HG03565 (cell line): ENCODE results near the gene PLEKHS1.
A peak's percentile ranks its signal among the peaks of the same experiment; 100 is the strongest.

Experiments used
- ATAC-seq: cut with Tn5 transposase; IDR thresholded peaks from one replicate; pipeline ENCODE4 v1.9.1; 2021; ENCODE audit warnings: mild to moderate bottlenecking, moderate library complexity; ENCODE audit not compliant: unreplicated experiment

Gene PLEKHS1

DNA sequence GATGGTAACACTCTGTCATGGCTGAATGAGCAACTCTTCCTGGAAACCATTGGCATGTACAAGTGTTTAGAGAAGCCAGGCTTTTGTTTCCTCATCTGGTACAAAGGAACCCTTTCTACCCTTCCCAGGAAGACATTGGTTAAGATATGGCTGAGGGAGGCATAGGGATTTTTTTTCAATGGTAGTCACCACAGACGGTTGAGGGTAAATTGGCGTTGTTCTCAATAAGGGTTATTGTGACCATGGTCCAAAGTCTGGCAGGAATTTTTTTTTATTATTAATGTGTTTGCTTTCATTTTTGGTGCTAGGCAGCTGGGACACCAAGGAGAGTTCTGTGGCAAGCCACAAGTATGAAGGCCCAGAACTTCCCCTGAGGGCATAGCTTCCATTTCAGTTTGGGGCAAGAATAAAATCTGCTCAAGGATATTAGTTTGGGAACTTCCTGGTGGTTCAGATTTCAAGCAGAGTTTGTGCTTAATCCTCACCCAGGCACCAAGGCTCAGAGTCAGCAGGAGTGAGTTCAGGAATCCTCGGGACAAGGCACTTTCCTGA is at the start of gene PLEKHS1:
Gene PLEKHS1, plus strand, starts transcription at position 502 of the 552 bp plus-strand sequence. CDS start 3,596 bp downstream, outside the sequence.
- no peak for ATAC-seq

GRCh38 chr10:113704637-113705343 is 46.7 kb upstream of the PLEKHS1 start:
- ATAC-seq: no peak

- no peak for ATAC-seq
Measured at GRCh38 chr10:113705344-113705652, 46.2 kb upstream of the PLEKHS1 start.

DNA sequence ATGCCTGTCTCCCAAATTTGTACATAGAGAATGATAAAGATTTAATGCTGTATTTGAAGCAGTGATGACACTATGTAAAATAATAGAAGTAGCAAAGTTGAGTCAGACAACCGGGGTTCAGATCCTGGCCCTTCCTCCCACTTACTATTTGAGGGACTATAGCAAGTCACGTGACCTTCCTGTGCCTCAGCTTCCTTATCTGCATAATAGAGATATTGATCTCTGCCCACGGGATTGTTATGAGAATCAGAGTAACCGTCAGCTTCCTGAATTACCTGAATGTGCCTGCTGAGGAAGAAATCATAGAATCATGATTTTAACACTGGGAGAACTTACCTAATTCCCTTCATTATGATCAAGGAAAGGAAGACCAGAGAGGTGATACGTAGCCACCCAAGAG is 44.9 kb upstream of the PLEKHS1 start:
- no peak for ATAC-seq

DNA sequence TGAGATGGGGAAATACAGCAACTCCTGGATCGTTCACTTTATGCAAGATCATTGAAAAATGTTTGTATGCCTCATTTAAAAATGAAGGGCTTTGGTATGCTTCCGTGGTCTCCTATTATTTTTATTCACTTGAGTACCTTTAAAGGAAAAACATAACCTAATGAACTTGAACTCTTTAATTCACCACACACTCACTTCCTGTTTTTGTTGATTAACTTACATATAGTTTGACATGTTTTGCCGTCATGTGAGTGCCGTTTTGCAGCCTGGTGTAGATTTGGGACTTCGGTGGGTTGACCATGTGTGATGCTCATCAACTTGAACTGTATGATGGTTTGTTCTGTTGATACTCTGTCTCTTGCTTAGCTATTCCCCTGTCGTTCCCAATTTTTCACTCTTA is 42.8 kb upstream of the PLEKHS1 start:
- no peak for ATAC-seq

- no peak for ATAC-seq
Measured at GRCh38 chr10:113709221-113709838, 42.2 kb upstream of the PLEKHS1 start.

DNA sequence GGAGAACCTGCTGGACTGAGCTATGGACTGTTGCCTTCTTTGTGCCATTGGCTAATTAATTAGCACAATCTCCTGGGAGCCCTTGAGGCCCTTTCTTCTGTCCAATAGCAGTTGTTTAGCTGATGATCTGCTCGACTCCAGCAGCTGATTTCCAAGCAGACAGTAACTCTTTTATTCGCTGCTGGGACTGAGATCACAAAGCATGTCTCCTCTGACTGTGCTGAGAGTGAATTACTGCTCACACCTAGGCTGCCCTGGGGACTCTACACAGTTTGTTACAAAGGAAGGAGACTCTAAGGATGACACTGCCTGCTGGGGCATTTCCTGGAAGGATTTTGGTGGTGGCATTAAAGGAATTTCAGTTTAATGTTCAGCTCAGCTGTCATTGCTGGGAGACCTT is 40.3 kb upstream of the PLEKHS1 start:
- ATAC-seq: no peak

GRCh38 chr10:113712024-113712423 is 39.5 kb upstream of the PLEKHS1 start:
- no peak for ATAC-seq

DNA sequence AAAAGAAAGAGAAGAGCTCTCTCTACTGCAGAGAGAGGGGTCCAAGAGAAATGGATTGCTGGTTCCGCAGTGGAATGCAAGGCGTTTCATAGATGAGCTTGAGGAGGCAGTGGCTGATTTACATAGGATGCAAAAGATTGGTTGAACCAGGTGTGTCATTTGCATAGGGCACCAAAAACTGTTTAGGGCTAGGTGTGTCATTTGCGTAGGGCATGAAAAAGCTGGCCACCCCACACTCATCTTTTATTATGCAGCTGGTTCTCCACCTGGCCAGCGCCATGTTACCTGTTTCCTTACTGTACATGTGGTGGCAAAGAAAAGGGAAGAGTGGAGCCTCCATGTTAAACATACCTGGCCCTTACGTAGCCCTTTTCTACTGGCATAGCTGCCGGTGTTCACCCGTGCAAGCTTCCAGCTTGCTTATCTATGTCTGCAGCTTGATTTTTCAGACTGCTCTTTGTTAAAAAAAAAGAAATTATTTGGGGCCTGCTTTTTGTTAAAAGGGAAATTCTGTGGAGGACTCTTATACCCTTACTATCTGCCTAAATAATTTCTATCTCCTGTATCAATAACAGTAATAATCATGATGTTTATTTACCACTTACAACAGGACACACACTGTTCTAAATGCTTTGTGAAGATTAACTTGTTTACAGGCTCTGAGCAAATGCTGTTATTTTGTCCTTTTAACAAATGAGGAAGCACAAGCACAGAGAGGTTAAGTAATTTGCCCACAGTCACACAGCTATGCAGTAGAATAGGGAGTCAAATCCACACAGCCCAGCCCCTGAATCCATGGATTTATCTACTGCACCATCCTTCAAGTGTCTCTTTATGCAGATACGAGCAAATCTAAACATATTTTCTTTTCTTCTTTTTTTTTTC is 38.5 kb upstream of the PLEKHS1 start:
- no peak for ATAC-seq

DNA sequence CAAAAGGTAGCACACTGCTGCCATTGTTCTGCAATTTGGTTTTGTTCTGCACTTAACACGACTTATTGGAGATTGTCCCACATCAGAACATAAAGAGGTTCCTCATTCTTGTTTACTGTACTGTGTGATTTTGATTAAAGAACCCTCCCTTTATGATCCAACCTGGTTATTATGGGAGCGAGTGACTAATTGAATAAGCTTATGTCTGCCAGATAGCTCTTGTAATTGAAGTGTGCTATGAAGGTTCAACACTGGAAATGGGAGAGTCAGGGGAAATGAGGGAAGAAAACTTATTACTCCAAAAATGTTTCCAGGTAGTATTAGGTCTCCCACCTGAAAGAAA is 37.9 kb upstream of the PLEKHS1 start:
- ATAC-seq: no peak

DNA sequence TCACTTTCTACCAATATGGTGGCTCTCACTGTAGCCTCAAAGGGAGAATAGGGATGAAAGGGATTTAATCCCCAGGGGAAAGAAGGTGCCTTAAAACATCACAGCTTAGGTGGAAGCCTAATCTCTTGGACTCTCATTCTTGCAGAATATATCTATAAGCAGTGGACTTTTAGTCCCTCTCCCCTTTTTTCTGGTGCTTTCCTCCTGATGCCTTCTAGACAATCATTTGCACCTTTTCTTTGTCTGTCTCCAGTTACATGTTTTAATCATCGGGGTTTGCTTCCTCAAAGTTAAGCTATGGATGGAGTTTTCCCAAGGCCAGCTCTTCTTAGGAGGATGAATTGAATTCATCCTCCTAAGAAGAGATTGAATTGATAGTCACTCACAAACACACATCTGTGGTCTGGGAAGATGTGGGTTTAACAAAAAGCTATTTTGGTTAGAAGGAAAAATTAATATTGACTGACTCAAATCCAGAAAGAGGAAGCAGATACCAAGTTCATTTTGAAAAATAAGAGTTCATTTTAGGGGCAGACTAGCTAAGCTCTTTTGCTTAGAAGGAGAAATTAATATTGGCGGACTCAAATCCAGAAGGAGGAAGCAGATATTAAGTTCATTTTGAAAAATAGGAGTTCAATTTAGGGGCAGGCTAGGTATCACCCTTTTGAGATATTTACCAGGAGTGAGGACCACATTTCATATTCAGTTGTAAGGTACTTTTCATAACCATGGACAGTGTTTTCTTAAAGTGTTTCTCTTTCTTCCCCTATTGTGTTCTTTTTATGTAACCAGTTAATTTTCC is 35.2 kb upstream of the PLEKHS1 start:
- no peak for ATAC-seq

DNA sequence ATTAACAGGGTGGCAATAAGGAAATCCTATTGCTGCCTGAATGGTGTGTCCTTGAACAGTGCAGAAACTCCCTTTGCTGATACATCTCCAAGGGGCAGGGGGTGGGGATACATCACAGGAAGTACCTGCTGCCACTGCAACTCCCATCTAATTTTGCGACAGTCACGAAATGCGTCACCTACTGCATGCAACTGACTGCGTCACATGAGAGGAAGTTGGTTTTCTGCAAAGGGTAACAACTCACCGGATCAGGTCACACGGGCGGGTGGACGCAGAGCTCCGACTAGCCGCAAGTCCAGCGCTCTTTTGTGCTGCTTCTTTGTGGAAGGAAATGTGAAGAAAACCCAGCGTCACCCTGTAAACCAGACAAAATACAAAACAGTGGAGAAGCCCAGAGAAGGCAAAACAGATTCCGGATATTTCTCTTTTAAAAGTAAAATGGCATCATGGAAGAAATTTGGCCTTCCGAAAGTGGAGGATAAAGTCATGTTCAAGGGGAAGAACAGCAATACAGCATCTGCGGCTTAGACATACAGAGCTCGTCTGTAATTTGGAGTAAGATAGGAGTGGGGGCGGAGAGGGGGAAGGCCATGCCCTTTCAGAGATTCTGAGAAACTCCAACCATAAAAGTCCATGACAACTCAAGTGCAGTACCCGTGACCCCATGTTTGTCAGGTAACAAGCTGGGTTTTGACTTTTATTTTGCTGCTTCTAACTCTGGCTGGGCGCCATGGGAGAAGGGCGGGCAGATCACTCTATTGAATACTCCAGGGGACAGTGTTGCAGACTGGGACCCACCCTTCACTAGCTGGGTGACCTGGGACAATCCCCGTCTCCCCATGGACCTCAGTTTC is 32.3 kb upstream of the PLEKHS1 start:
- no peak for ATAC-seq

DNA sequence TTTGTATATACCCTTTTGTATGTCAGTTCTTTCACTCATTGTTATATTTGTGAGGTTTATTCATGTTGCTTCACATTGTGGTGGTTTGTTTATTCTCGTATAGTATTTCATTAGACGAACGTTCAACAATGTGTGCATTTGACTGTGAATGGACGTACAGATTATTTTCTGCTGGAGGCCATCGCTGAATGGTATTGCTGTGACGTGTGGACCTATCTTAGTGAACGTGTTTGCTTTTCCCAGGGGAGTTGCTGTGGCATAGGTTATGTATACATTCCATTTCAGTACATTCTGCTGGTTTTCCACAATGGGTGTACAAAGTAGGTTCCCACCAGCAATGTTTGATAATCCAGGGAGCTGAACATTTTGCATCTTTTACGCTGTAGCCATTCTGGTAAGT is 31.1 kb upstream of the PLEKHS1 start:
- no peak for ATAC-seq

DNA sequence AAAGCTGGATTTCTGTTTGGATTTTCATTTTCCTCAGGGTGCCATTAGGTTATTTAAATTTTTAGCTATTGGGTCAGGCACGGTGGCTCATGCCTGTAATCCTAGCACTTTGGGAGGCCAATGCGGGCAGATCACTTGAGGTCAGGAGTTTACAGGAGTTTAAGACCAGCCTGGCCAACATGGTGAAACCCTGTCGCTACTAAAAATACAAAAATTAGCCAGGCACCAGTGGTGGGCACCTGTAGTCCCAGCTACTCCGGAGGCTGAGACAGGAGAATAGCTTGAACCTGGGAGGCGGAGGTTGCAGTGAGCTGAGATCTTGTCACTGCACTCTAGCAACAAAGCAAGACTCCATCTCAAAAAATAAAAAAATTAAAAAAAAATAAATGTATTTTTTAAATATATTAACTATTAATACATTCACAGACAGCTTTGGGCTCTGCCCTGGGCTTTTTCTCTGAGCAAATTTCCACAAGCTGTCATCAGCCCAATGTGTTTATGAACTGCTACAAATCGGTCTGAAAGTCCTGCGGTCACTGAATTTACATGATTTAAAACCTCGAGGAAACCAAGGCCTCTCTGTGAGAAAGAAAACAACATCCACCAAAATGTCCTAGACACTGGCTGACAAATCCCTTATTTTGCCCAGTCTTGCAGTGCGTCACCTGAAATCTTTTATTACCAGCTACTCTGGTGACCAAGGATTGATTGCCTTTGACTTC is 19.2 kb upstream of the PLEKHS1 start:
- ATAC-seq: no peak

GRCh38 chr10:113732966-113733365 is 18.5 kb upstream of the PLEKHS1 start:
- no peak for ATAC-seq

- no peak for ATAC-seq
Measured at GRCh38 chr10:113733635-113734034, 17.8 kb upstream of the PLEKHS1 start.

DNA sequence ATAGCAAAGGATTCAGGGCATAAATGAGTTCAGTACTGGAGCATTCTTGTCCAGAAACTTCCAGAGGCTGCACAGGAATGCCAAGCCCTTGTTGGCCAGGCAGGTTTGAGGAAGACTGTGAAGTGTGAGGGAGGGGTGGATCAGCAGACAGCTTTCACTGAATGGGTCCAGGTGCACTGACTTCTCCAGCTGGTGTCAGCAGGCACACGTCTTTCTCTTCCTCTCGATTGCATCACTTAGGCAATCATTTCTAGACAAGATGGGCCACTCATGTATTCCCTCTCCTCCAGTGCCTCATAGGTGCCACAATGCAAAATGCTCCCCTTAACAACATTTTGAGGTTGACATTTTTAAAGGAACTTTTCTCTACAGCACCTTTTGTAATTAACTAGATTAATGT is 15.6 kb upstream of the PLEKHS1 start:
- ATAC-seq: peak; percentile 51

DNA sequence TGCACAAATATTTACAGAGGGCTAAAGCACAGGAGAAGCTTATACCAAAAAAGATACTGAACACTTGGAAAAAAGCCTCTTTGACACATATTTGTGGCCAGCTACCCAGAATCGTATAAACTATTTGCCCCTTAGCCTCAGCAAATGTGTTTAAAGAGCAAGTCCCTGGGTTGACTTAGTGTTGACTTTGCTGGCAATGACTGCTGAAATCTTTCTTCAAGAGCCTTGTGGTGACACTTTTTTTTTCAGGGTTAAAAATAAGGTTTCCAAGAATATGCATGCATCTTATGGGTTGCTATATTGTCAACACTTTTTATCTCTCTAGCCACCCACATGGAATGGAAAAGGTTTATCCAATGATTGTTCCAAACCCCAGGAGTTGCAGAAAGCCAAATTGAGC is 14.9 kb upstream of the PLEKHS1 start:
- no peak for ATAC-seq

- no peak for ATAC-seq
Measured at GRCh38 chr10:113739031-113739430, 12.5 kb upstream of the PLEKHS1 start.
